ENCODE data around the gene TXNDC15. TPM values are rescaled to one million over a fixed set of nuclear protein-coding genes. Genes with fewer than 3 reads are reported as not detected.
"Not testable (repeated sequence)": the region's sequence is repeated elsewhere in the genome, so short reads cannot be mapped to it uniquely, and the experiment has no call there.

The TXNDC15 gene
- polyA plus RNA-seq, 3 donors = 47.5 to 62.4 (median 49.0) TPM

DNA sequence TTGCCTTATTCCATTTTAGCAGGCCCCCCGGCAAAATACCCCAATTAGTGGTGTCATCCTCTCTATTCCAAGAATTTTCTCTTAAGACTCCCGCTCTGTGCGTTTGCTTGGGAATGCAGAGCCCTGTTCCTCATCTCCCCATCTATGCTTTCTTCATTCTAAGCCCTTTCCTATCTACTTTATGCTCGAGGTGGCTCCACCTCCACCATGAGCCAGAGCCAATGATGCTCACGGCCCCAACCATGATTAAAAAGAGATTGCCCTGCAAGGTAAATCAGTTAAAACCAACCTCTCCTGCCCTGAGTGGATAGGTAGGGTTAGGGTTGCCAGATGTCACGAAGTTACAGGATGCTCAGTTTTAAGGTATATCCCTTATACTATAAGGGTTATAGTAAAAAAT lies 677 bp upstream of the TXNDC15 start:
- WGBS, 3 donors = 82 to 85% (median 84%) methylated on average over 6 of the region's 6 CpGs
- no peak overlapping the region for H3K27ac ChIP-seq (ENCODE audit: low read depth, low read length)

DNA sequence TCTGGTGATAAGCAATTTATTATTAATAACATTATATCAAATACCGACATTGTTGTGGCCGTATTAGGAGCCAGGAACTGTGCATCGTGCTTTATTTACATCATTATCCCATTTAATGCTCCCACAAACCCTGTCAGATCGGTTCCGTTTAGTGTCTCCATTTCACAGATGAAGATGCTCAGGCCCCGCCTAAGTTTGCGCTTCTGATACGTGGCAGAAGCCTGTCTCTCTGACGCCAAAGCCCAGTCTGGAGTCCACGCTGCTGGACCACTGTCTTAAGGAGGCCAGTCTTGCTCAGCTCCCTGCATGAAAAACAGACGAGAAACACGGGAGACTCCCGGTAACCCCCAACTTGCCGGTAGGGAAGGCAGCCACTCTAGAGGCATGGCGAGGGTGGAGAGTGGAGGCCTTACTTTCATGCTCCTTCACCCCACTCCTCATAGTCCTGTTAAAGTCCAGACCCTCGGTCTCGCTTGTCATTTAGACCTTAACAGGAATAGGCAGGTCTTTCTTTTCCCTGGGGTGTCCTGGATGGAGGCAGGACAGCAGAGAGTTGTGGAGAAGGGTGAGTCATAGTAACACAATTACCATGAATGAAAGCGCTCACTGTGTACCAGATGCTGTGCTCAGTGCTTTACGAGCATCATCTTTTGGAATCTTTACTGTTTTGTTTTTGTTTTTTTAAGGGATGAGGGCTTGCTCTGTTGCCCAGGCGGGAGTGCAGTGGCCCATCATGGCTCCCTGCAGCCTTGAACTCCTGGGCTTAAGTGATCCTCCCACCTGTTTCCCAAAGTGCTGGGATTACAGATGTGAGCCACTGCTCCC lies 872 bp downstream of the TXNDC15 start:
- 11 to 13% (median 12%) methylated on average over 20 of the region's 20 CpGs for WGBS, 3 donors
- peak overlapping the region; percentile 68 for H3K27ac ChIP-seq (ENCODE audit: low read depth, low read length)

DNA sequence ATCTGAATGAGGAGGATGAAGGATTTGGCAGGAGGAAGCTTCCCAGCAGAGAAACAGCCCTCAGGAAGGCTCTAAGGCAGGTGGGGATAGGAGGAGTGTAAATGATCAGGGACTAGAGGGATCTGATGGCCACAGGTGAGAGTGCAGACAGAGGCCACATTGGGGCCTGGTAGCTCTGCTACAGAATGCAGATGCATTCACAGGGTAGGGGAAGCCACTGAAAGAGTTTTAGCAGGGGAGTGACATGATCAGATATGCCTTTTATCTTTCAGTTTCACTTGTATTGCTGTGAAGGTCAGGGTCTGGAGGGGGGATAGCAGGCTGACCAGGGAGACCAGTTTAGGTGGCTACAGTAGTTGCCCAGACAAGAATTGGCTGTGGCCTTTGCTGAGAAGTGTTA lies 3.0 kb downstream of the TXNDC15 start:
- no peak overlapping the region for H3K27ac ChIP-seq (ENCODE audit: low read depth, low read length)

GRCh38 chr5:134878403-134878802 lies 4.2 kb downstream of the TXNDC15 start:
- no peak overlapping the region for H3K27ac ChIP-seq (ENCODE audit: low read depth, low read length)
- 70 to 95% (median 91%) methylated on average over 3 of the region's 3 CpGs for WGBS, 3 donors

DNA sequence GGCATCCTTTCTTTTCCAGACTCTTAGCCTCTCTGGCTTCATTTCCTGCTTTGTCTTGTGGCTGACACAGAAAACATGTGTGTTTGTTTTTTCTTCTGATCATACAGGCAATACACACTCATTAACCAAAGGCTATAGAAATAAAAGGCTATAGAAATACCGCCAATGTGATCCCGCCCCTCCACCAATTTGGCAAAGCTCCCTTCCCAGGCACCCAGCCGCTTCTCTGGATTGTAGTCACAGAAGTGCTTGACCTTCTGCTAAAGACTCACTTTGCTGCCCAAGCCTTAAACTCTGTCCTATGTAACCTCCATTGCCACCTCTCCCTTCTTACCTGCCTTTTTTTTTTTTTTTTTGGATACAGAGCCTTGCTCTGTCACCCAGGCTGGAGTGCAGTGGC lies 5.3 kb downstream of the TXNDC15 start:
- H3K27ac ChIP-seq (ENCODE audit: low read depth, low read length) = no peak overlapping the region
- WGBS, 3 donors = 62 to 90% (median 88%) methylated on average over 3 of the region's 3 CpGs

- 86 to 95% (median 93%) methylated on average over 1 to 2 of the region's 3 CpGs for WGBS, 3 donors
Measured at GRCh38 chr5:134880937-134881336, 6.8 kb downstream of the TXNDC15 start.

DNA sequence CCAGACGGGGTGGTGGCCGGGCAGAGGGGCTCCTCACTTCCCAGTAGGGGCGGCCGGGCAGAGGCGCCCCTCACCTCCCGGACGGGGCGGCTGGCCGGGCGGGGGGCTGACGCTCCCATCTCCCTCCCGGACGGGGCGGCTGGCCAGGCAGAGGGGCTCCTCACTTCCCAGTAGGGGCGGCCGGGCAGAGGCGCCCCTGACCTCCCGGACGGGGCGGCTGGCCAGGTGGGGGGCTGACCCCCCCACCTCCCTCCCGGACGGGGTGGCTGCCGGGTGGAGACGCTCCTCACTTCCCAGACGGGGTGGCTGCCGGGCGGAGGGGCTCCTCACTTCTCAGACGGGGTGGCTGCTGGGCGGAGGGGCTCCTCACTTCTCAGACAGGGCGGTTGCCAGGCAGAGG lies 7.5 kb downstream of the TXNDC15 start:
- 95 to 100% (median 96%) methylated on average over 4 to 28 of the region's 30 CpGs for WGBS, 3 donors
- H3K27ac ChIP-seq (ENCODE audit: low read depth, low read length) = not testable (repeated sequence)

More at GRCh38 chr5:134880937-134881336, 6.8 kb downstream of the TXNDC15 start:
- not testable (repeated sequence) for H3K27ac ChIP-seq (ENCODE audit: low read depth, low read length)

- WGBS, 3 donors = 89 to 93% (median 91%) methylated on average over 14 of the region's 14 CpGs
- no peak overlapping the region for H3K27ac ChIP-seq (ENCODE audit: low read depth, low read length)
Measured at GRCh38 chr5:134887593-134888159, 13.5 kb downstream of the TXNDC15 start.

GRCh38 chr5:134889335-134889734 lies 15.2 kb downstream of the TXNDC15 start:
- WGBS, 3 donors = 90 to 99% (median 97%) methylated on average over 8 of the region's 8 CpGs
- no peak overlapping the region for H3K27ac ChIP-seq (ENCODE audit: low read depth, low read length)

GRCh38 chr5:134891473-134891872 lies 17.3 kb downstream of the TXNDC15 start:
- whole genome bisulfite sequencing, 3 donors = 98 to 100% (median 100%) methylated on average over 1 of the region's 1 CpG
- H3K27ac ChIP-seq (ENCODE audit: low read depth, low read length) = no peak overlapping the region

GRCh38 chr5:134892282-134892681 lies 18.1 kb downstream of the TXNDC15 start:
- H3K27ac ChIP-seq (ENCODE audit: low read depth, low read length) = no peak overlapping the region
- 88 to 94% (median 90%) methylated on average over 3 of the region's 3 CpGs for WGBS, 3 donors

- no peak overlapping the region for H3K27ac ChIP-seq (ENCODE audit: low read depth, low read length)
- WGBS, 3 donors = 94 to 96% (median 95%) methylated on average over 2 of the region's 2 CpGs
Measured at GRCh38 chr5:134892926-134893325, 18.8 kb downstream of the TXNDC15 start.

DNA sequence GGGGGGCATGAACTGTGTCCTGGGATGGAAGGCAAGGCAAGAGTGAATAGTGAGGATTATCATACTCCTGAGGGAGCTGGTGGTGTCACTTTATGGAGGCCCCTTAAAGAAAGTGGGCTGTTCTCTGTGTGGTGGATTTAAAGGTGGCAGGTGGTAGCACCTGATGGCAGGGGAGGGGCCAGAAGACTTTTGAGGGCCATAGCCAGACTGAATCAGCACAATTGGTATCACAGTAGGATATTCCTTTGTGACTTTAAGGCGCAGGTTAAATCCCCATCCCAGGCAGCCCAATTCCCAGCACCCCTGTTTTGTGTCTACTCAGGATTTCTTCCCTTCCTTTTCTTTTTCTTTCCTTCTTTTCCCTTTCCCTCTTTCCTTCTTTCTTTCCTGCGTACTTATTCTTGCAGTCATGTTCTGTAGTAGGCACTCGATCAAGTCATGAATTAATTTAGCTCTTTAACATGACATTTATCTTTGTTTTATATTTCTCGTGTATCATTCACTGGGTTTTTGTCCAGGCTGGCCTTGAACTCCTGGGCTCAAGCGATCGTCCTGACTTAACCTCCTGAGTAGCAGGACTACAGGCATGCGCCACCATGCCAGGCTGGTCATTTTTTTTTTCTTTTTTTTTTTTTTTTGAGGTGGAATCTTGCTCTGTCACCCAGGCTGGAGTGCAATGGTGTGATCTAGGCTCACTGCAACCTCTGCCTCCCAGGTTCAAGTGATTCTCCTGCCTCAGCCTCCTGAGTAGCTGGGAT lies 19.8 kb downstream of the TXNDC15 start:
- 84 to 98% (median 94%) methylated on average over 7 of the region's 7 CpGs for WGBS, 3 donors
- no peak overlapping the region for H3K27ac ChIP-seq (ENCODE audit: low read depth, low read length)

- H3K27ac ChIP-seq (ENCODE audit: low read depth, low read length) = peak overlapping the region; percentile 17
- 65 to 86% (median 70%) methylated on average over 10 of the region's 10 CpGs for WGBS, 3 donors
Measured at GRCh38 chr5:134902071-134902801, 28.1 kb downstream of the TXNDC15 start.

- 0% methylated on average over 65 to 84 of the region's 84 CpGs for WGBS, 3 donors
- H3K27ac ChIP-seq (ENCODE audit: low read depth, low read length) = peak within 1 kb of the TSS; percentile 81
Measured at GRCh38 chr5:134904610-134905245, 30.6 kb downstream of the TXNDC15 start, which contains the start of gene PCBD2. TSS of gene PCBD2 (plus strand) at chr5:134905131. CDS start at chr5:134905140, 9 bp downstream.

DNA sequence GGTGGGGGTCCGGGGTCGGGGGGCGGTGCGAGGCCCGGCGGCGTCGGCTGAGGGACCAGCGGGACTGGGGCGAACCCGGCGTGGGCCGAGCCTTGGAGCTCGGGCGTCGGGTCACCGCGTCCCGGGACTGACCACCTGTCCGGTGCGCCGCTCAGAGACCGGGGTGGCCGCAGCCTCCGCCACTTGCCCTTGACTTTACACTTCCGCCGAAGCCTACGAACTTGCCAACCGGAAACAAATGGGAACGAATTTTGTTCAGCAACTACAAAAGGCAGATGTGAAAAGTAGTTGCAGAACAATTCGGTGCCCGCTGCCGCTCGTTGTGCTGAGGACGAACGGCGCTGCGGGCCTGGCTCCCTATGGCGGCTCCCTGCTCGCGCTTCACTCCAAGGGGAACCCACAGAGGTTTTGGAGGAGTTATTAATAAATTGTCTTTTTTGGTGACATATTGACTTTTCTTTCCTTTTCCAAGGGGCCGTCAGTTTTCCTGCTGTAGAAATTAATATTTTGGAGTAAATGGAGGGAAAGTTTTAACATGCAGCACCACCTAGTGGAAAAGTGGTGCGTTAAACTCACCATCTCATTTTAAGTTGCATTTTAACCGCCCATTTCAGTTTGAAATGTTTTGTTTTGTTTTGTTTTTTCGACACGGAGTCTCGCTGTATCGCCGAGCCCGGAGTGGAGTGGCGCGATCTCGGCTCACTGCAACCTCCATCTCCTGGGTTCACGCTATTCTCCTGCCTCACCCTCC lies 31.2 kb downstream of the TXNDC15 start:
- peak overlapping the region; percentile 81 for H3K27ac ChIP-seq (ENCODE audit: low read depth, low read length)
- 0% methylated on average over 46 to 54 of the region's 54 CpGs for WGBS, 3 donors

GRCh38 chr5:134906811-134907210 lies 32.6 kb downstream of the TXNDC15 start:
- H3K27ac ChIP-seq (ENCODE audit: low read depth, low read length) = no peak overlapping the region
- 96 to 100% (median 100%) methylated on average over 1 of the region's 1 CpG for WGBS, 3 donors

All from adipose tissue (tissue), 3 donors.